Astrocyte of the spinal cord (primary cell): ENCODE measurements around the gene MTIF2.

Experiments used
- DNase-seq: peaks from one replicate; pipeline ENCODE4 v3.0.0; 2011; ENCODE audit warnings: low read depth, low spot score
- H3K4me3 ChIP-seq: 2 replicates; pipeline ENCODE4 v1.5.1; 2011; ENCODE audit warnings: low read depth, mild to moderate bottlenecking, low read length, moderate library complexity
- in situ Hi-C: cut with HindIII; loops from 2 replicates; pipeline ENCODE4 v1.10.0; 2017; ENCODE audit warnings: low sequenced_read_pairs
- TF ChIP-seq, protein P1 (sequence below): IDR thresholded peaks from 2 replicates; pipeline ENCODE4 v1.5.1; 2012; ENCODE audit warnings: low read depth, mild to moderate bottlenecking, low read length, inconsistent platforms

MTIF2 gene

DNA sequence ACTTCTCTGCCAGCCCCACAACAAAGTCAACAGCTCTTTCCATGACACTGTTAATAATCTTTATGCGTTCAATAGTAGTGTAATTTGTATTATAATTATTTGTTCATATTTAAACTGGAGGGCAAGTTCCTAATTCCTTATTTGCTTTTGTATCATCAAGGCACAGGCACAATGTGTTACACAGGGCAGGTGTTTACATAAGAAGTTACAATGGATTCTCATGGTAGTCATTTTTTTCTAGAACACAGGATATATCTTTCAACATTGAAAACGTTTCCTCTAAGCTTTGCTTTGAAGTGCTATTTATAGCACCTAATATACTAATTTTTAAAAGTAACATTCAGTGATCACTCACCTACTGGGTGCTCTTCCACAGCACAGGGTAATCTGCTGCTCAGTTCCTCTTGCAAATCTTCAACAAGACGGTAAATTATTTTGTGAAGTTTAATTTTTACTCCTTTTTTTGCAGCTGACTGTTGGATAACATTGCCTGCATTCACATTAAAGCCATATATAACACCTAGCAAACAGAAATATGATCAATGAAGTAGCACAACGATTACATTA, 29.3 kb downstream of the MTIF2 start:
- no peak overlapping the region for H3K4me3 ChIP-seq
- in situ Hi-C loops = no loop called here
- TF ChIP-seq, protein P1, sequence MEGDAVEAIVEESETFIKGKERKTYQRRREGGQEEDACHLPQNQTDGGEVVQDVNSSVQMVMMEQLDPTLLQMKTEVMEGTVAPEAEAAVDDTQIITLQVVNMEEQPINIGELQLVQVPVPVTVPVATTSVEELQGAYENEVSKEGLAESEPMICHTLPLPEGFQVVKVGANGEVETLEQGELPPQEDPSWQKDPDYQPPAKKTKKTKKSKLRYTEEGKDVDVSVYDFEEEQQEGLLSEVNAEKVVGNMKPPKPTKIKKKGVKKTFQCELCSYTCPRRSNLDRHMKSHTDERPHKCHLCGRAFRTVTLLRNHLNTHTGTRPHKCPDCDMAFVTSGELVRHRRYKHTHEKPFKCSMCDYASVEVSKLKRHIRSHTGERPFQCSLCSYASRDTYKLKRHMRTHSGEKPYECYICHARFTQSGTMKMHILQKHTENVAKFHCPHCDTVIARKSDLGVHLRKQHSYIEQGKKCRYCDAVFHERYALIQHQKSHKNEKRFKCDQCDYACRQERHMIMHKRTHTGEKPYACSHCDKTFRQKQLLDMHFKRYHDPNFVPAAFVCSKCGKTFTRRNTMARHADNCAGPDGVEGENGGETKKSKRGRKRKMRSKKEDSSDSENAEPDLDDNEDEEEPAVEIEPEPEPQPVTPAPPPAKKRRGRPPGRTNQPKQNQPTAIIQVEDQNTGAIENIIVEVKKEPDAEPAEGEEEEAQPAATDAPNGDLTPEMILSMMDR = no peak
- DNase-seq = no peak

DNA sequence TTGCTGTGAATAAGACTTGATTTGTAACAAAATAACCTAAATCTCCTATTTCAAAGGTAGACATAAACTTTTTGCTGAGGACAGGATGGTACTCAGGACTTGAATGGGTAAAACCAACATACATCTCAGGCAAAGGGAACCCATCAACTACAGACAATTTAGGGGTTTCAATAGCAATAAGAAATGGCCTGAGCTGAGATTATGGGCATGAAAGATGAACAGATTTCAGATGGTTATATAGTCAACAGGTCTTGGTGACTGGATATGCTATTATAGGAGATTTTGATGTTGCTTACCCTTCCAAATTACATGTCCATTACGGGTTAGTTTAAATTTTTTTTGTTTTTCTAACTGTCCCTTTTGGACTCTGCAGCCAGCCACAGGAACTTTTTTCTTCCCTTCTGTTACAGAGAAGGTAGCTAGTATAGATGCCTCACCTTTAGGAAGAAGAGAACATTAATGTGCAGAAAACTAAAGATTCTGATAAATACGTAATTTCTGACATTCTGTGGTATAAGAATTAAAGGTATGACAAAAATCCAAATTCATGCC, 32.0 kb downstream of the MTIF2 start:
- in situ Hi-C loops = no loop called here
- DNase-seq = no peak
- TF ChIP-seq, protein P1 = no peak
- H3K4me3 ChIP-seq = no peak overlapping the region

DNA sequence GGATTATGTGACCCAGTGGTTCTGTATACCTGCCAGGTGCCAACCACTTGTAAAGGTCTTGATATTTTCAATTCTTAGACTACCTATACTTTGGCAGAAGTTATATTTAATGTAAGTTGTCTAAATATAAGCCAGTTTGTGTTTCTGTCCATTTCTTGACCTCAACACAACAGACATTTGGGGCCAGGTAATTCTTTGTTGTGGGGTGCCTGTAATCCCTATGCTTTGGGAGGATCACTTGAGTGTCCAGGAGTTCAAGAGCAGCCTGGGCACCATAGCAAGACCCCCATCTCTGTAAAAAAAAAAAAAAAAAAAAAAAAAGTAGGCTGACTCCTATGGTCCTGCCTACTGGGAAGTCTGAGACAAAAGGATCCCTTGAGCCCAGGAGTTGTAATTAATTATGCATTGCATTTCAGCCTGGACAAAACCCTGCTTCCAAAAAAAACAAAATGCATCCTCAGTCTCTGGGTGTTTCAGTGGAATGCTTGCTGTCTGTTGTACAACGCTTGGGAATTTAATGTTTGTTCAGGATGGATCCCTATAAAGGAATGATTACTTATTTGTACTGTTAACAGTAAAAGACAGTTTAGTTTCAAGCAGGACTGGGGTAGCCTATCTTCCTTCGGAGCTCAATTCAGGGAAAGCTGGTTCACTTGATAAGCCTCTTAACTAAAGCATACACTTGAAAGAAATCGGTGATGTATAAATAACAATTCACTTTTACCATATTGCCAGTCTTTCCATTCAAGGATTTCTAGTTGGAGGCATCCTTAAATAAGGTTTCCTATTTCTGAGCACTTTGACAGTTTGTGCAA, 33.1 kb downstream of the MTIF2 start:
- H3K4me3 ChIP-seq = no peak overlapping the region
- in situ Hi-C loops = no loop called here
- no peak for DNase-seq
- TF ChIP-seq, protein P1 = no peak

GRCh38 chr2:55233658-55233940, 35.4 kb downstream of the MTIF2 start:
- in situ Hi-C loops = no loop called here
- H3K4me3 ChIP-seq = peak overlapping the region; percentile 95
- no peak for DNase-seq
- TF ChIP-seq, protein P1 = no peak

DNA sequence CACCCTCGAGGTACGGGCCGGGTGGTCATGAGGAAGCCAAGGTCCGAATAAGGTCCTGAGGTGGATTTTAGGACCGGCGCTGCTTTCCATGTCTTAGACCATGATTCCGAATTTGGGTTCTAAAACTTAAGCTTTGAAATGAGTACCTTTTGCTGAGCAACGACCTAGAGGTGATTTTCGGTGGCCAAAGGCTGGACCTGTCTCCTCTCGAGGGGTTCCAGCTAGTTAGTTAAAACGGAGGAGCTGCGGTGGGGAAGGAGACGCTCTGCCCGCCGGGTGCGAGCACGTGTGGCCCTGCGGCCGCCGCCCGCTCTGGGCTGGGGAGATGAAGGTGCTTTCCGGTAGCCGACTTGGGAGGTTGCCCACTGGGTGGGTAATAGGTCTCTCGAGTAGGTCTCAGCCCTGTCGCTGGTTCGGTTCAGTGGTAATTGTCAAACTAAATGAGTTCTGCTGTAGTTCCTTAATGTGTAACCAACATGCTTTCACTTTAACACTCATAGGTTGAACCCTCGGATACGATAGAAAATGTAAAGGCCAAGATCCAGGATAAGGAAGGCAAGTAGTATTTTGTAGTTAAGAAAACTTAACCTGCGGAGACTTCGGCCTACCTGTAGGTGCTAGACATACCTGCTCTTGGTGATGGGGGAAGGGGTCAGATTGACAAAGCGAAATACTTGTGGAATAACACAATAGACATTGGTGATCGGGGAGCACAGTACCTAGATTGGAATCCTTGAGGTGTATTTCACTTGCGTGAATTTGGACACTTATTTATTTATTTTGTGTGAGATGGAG, 36.0 kb downstream of the MTIF2 start:
- H3K4me3 ChIP-seq = peak overlapping the region; percentile 95
- in situ Hi-C loops = no loop called here
- TF ChIP-seq, protein P1 = no peak
- DNase-seq = peak; percentile 26

- TF ChIP-seq, protein P1 = no peak
- in situ Hi-C loops = no loop called here
- peak within 1 kb of the TSS; percentile 95 for H3K4me3 ChIP-seq
- peak; percentile 96 for DNase-seq
Observed at GRCh38 chr2:55232084-55232862, 36.8 kb downstream of the MTIF2 start, which contains the start of the genes CLHC1 and RPS27A. TSS of gene CLHC1 (minus strand) at chr2:55232293. CDS start at chr2:55222411, 9,882 bp downstream. TSS of gene RPS27A (plus strand) at chr2:55232688. CDS start at chr2:55232825, 137 bp downstream.
